OCI-LY7 (cell line): ENCODE results near the gene PRSS27. TPM values are rescaled to one million over a fixed set of nuclear protein-coding genes. Genes with fewer than 3 reads are reported as not detected.
"Not testable (repeated sequence)": the region's sequence is repeated elsewhere in the genome, so short reads cannot be mapped to it uniquely, and the experiment has no call there.

Experiments used
- BruUV-seq: library from RNA; stranded (reverse); fragments of 400-500 nt; replicated peaks from 2 replicates; lab custom pipeline; 2021; lab: Mats Ljungman, UMichigan
- CTCF ChIA-PET: fragments of 300-600 bp; sonication (Branson Sonifier 250); formaldehyde crosslinking; loops from one replicate; lab custom pipeline; 2022; ENCODE audit warnings: antibody characterized with exemption; ENCODE audit not compliant: unreplicated experiment; lab: Charles Lee
- POLR2A ChIA-PET: fragments of 300-600 bp; sonication (Branson Sonifier 250); formaldehyde crosslinking; loops from one replicate; lab custom pipeline; 2022; ENCODE audit warnings: antibody characterized with exemption; lab: Charles Lee
- DNase-seq: peaks from one replicate; pipeline ENCODE4 v3.0.0-alpha.2; 2015; ENCODE audit warnings: low spot score
- H2AFZ ChIP-seq: fragments of 200-600 bp; sonication (generic), shearing (Covaris generic); 2 replicates; pipeline ENCODE4 v1.6.1; 2014; ENCODE audit warnings: mild to moderate bottlenecking, antibody characterized with exemption, low read length, moderate library complexity
- H3K27ac ChIP-seq: fragments of 200-600 bp; sonication (generic); 2 replicates; pipeline ENCODE4 v1.5.1; 2014; ENCODE audit warnings: mixed run types, low read depth, mild to moderate bottlenecking, moderate library complexity, low read length, inconsistent platforms; ENCODE audit not compliant: poor library complexity, severe bottlenecking
- H3K36me3 ChIP-seq: fragments of 200-600 bp; sonication (generic); 2 replicates; pipeline ENCODE4 v1.6.1; 2014; ENCODE audit warnings: mild to moderate bottlenecking, antibody characterized with exemption, low read length, moderate library complexity, mixed read lengths; ENCODE audit not compliant: insufficient read depth
- H3K4me1 ChIP-seq: fragments of 200-600 bp; sonication (generic); 2 replicates; pipeline ENCODE4 v1.5.1; 2014; ENCODE audit warnings: mild to moderate bottlenecking, low read length; ENCODE audit not compliant: insufficient read depth, poor library complexity, severe bottlenecking
- H3K4me2 ChIP-seq: fragments of 200-600 bp; sonication (generic); 2 replicates; pipeline ENCODE4 v1.6.1; 2014; ENCODE audit warnings: mild to moderate bottlenecking, low read length
- H3K4me3 ChIP-seq: fragments of 200-600 bp; sonication (generic); 2 replicates; pipeline ENCODE4 v1.5.1; 2014; ENCODE audit warnings: mild to moderate bottlenecking, low read depth, low read length; ENCODE audit not compliant: poor library complexity, severe bottlenecking
- H3K79me2 ChIP-seq: fragments of 200-600 bp; sonication (generic); 2 replicates; pipeline ENCODE4 v1.6.1; 2016; ENCODE audit warnings: low read depth, mild to moderate bottlenecking, low read length, moderate library complexity, mixed read lengths; ENCODE audit not compliant: insufficient read depth
- H3K9me2 ChIP-seq: fragments of 200-600 bp; sonication (generic); 2 replicates; pipeline ENCODE4 v1.6.1; 2016; ENCODE audit warnings: mild to moderate bottlenecking, low read length, mixed read lengths; ENCODE audit not compliant: insufficient read depth
- H3K9me3 ChIP-seq: fragments of 200-600 bp; sonication (generic); 2 replicates; pipeline ENCODE4 v1.6.1; 2014; ENCODE audit warnings: mild to moderate bottlenecking, mixed run types, low read length, mixed read lengths
- H4K20me1 ChIP-seq: fragments of 200-600 bp; sonication (generic); 2 replicates; pipeline ENCODE4 v1.6.1; 2014; ENCODE audit warnings: mild to moderate bottlenecking, antibody characterized with exemption, low read length, moderate library complexity, mixed read lengths; ENCODE audit not compliant: insufficient read depth
- EZH2phosphoT487 ChIP-seq: fragments of 200-600 bp; sonication (generic); IDR thresholded peaks from 2 replicates; pipeline ENCODE4 v1.6.1; 2018; ENCODE audit warnings: low read depth, borderline replicate concordance, mild to moderate bottlenecking, mixed run types, antibody characterized with exemption, low read length, moderate library complexity, mixed read lengths
- intact Hi-C: fragments of 100-400 bp; cut with micrococcal nuclease; formaldehyde crosslinking; loops from one replicate; pipeline ENCODE4 v1.10.0; 2022; ENCODE audit not compliant: unreplicated experiment
- total RNA-seq, 2 experiments: library from RNA; depleted of rRNA in 1 of 2; stranded (reverse); fragments of >200 nt in 1 of 2; shearing (Covaris generic) in 1 of 2; gene quantifications; 2 replicates each; pipeline ENCODE4 v1.2.3, GENCODE V29; 2014 to 2022
- TF ChIP-seq, protein P1 (sequence below): fragments of 200-600 bp; sonication (generic); conservative IDR thresholded peaks from 2 replicates; pipeline ENCODE4 v1.5.1; 2014; ENCODE audit warnings: mild to moderate bottlenecking, antibody characterized with exemption, low read length, moderate library complexity, mixed read lengths

PRSS27 gene
- total RNA-seq, 2 experiments from 2014 or later, result 2.7 to 7.7 TPM

DNA sequence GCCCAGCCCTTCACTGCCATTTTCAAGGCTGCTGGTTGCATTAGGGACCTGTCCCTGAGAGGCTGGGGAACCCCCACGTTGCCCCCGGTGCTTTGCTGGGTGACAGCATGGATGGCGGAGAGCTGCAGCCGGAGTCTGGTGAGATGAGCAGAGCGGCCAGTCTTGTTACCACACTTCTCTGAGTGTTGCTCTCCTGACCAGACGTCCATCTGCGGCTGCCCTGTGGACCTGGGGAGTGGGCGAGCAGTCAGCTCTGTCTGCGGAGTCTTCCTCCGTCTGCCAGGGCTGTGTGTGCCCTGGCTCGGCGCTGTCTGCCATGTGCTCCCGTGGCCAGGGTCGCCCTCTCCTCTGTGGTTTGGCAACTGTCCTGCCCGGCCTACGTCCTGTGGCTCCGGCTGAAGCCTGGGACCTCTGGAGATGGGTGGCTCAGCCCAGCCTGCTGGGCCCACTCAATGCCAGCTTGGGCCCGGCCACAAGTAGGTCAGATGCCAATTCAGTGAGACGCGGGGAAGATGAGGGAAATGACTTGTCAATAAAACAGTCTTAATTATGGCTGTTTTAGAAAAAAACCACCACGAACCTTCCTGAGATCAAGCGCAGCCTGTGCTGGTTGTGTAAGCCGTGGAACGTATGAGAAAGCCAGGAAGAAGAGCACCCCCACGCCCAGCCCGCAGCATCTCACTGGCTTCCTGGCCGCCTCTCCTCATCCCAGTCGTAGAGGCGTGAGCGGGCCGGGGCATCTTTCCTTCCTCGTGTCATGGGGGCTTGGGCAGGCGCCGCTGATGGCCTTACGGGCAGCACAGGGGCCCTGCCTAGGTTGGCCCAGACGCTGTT lies 29.8 kb downstream of the PRSS27 start:
- intact Hi-C loops, result no loop called here
- peaks cover 12% of the 10 kb centered on the region; the same call in 1 of the 2 replicates for H3K79me2 ChIP-seq
- H3K4me2 ChIP-seq, result no peak overlapping the region
- H3K4me3 ChIP-seq, result no peak overlapping the region
- H3K9me3 ChIP-seq, result no peaks in the 10 kb centered on the region
- ChIA-PET CTCF (no interaction called here), POLR2A (no interaction called here)
- H3K27ac ChIP-seq, result no peak overlapping the region
- BruUV-seq, result no TSS peak
- H3K4me1 ChIP-seq, result peaks cover 14% of the 10 kb centered on the region
- no peaks in the 10 kb centered on the region for H3K9me2 ChIP-seq
- TF ChIP-seq, protein P1, sequence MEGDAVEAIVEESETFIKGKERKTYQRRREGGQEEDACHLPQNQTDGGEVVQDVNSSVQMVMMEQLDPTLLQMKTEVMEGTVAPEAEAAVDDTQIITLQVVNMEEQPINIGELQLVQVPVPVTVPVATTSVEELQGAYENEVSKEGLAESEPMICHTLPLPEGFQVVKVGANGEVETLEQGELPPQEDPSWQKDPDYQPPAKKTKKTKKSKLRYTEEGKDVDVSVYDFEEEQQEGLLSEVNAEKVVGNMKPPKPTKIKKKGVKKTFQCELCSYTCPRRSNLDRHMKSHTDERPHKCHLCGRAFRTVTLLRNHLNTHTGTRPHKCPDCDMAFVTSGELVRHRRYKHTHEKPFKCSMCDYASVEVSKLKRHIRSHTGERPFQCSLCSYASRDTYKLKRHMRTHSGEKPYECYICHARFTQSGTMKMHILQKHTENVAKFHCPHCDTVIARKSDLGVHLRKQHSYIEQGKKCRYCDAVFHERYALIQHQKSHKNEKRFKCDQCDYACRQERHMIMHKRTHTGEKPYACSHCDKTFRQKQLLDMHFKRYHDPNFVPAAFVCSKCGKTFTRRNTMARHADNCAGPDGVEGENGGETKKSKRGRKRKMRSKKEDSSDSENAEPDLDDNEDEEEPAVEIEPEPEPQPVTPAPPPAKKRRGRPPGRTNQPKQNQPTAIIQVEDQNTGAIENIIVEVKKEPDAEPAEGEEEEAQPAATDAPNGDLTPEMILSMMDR, result no peak
- no peak for TF ChIP-seq EZH2phosphoT487
- H3K36me3 ChIP-seq, result peaks cover 4% of the 10 kb centered on the region; the same call in 1 of the 2 replicates
- DNase-seq, result no peak
- no peak overlapping the region for H2AFZ ChIP-seq
- peaks cover 13% of the 10 kb centered on the region for H4K20me1 ChIP-seq

DNA sequence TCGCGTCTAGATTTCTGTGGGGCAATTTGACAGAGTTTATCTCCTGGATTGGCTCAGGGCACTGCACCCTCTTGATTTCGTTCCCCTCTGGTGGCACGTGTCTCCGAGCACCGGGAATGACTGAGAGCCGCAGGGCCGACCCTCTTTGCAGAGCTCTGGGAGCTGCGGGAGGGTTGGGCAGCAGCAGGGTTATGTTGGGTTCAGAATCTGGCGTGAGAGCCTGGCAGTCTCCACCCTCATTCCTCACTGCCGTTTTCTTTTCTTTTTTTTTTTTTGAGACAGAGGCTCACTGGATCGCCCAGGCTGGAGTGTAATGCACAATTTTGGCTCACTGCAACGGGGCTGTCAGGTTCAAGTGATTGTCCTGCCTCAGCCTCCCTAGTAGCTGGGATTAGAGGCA lies 30.6 kb downstream of the PRSS27 start:
- Histone ChIP-seq H3K4me1 (peaks cover 14% of the 10 kb centered on the region), H3K79me2 (peaks cover 12% of the 10 kb centered on the region; the same call in 1 of the 2 replicates), H4K20me1 (peaks cover 13% of the 10 kb centered on the region)
- H3K9me3 ChIP-seq, H2AFZ ChIP-seq, H3K36me3 ChIP-seq, H3K27ac ChIP-seq, POLR2A ChIA-PET, BruUV-seq, DNase-seq, H3K4me2 ChIP-seq, H3K4me3 ChIP-seq, CTCF ChIA-PET, H3K9me2 ChIP-seq, intact Hi-C loops: not testable (repeated sequence)

DNA sequence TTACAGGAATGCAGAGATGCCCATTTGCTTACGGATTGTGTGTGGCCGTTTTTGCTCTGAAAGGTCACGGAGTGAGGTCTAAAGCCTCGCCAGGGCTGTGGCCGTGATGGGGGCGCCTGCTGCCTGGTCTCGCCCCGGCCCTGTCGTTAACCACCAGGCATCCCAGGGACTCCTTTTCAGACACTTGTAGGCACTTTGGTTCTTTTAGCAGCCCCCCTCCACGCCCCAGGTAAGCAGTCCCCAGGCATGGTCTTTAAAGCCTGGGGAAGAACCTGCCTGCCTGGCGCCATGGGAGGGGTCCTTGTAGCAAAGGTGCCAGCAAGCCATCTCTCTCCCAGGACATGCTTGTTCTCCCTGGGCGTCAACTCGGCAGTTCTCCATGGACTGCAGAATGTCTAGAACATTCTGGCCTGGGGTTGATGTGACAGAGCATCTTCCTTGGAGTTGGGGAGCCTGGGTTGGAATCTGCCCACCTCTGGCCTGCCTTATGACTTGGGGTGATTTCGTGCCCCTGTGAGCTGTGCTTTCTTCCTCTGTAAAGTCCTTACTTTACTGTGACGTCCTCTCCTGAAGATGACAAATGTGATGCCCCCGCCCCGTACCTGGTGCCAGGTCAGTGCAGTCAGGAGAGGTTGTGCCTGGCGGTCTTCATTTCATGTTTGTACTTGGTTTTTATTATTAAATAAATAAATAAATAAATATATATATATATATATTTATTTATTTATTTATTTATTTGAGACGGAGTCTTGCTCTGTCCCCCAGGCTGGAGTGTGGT lies 32.3 kb downstream of the PRSS27 start:
- Histone ChIP-seq H3K79me2 (peaks cover 17% of the 10 kb centered on the region; the same call in 1 of the 2 replicates), H3K27ac (no peak overlapping the region), H3K9me2 (no peaks in the 10 kb centered on the region), H3K36me3 (peaks cover 4% of the 10 kb centered on the region; the same call in 1 of the 2 replicates), H3K4me3 (peak overlapping the region; percentile 33), H3K4me2 (peak overlapping the region; percentile 69), H3K4me1 (peaks cover 14% of the 10 kb centered on the region), H4K20me1 (peaks cover 13% of the 10 kb centered on the region), H3K9me3 (no peaks in the 10 kb centered on the region), H2AFZ (no peak overlapping the region)
- TF ChIP-seq EZH2phosphoT487, result no peak
- TF ChIP-seq, protein P1, result no peak
- BruUV-seq, result no TSS peak
- DNase-seq, result no peak
- ChIA-PET POLR2A (no interaction called here), CTCF (interaction anchor here (0.5 kb wide), 1 partner anchor 1161 kb away, joined by 4 read pairs; no protein-coding TSS in a partner anchor)
- intact Hi-C loops, result no loop called here
